Glutamatergic neuron (in vitro differentiated cells): ENCODE results near the gene ELAPOR1. TPM values are rescaled to one million over a fixed set of nuclear protein-coding genes. Genes with fewer than 3 reads are reported as not detected.

Experiments used
- DNase-seq: peaks from one replicate; pipeline ENCODE4 v3.0.0; 2022
- H3K27ac Mint-ChIP-seq: one replicate; pipeline ENCODE4 v1.8.0; 2020; ENCODE audit warnings: mild to moderate bottlenecking, mixed read lengths, inconsistent platforms; ENCODE audit not compliant: unreplicated experiment
- H3K27me3 Mint-ChIP-seq: one replicate; pipeline ENCODE4 v1.8.0; 2020; ENCODE audit warnings: mild to moderate bottlenecking, moderate library complexity, mixed read lengths, inconsistent platforms; ENCODE audit not compliant: unreplicated experiment
- H3K36me3 Mint-ChIP-seq: one replicate; pipeline ENCODE4 v1.8.0; 2020; ENCODE audit warnings: mild to moderate bottlenecking, mixed read lengths, inconsistent platforms; ENCODE audit not compliant: unreplicated experiment
- H3K4me1 Mint-ChIP-seq: one replicate; pipeline ENCODE4 v1.8.0; 2020; ENCODE audit warnings: mild to moderate bottlenecking, low read depth, mixed read lengths, inconsistent platforms; ENCODE audit not compliant: unreplicated experiment
- H3K4me3 Mint-ChIP-seq: one replicate; pipeline ENCODE4 v1.8.0; 2020; ENCODE audit warnings: mild to moderate bottlenecking, mixed read lengths, inconsistent platforms; ENCODE audit not compliant: unreplicated experiment
- H3K9me3 Mint-ChIP-seq: one replicate; pipeline ENCODE4 v1.8.0; 2020; ENCODE audit warnings: mild to moderate bottlenecking, moderate library complexity, mixed read lengths, inconsistent platforms; ENCODE audit not compliant: unreplicated experiment
- CTCF ChIP-seq: fragments of 200-600 bp; sonication (generic); IDR thresholded peaks from one replicate; pipeline ENCODE4 v1.5.0; 2021; ENCODE audit not compliant: partially characterized antibody, unreplicated experiment
- total RNA-seq: library from RNA; stranded (reverse); fragmentation: NEBNext Ultra II Directional; extraction: Animal tissue kit (Norgen Biotek cat#: 25700); gene quantifications from one replicate; pipeline ENCODE4 v1.2.1, GENCODE V29; 2021; ENCODE audit not compliant: unreplicated experiment

The ELAPOR1 gene
- total RNA-seq, 1 donor from 2014 or later: 1.5 TPM

GRCh38 chr1:109131059-109131458, 17.1 kb downstream of the ELAPOR1 start:
- Mint-ChIP-seq H3K27ac (no peak overlapping the region), H3K4me1 (no peaks in the 10 kb centered on the region), H3K4me3 (no peak overlapping the region), H3K27me3 (peaks cover 10% of the 10 kb centered on the region), H3K36me3 (no peaks in the 10 kb centered on the region), H3K9me3 (peaks cover 1% of the 10 kb centered on the region)
- DNase-seq: no peak
- no peak for TF ChIP-seq CTCF

GRCh38 chr1:109131800-109132199, 17.9 kb downstream of the ELAPOR1 start:
- no peak overlapping the region for H3K27ac Mint-ChIP-seq
- peaks cover 1% of the 10 kb centered on the region for H3K9me3 Mint-ChIP-seq
- no peak overlapping the region for H3K4me3 Mint-ChIP-seq
- H3K4me1 Mint-ChIP-seq: no peaks in the 10 kb centered on the region
- H3K36me3 Mint-ChIP-seq: no peaks in the 10 kb centered on the region
- H3K27me3 Mint-ChIP-seq: peaks cover 7% of the 10 kb centered on the region
- no peak for DNase-seq
- no peak for TF ChIP-seq CTCF

GRCh38 chr1:109133002-109133706, 19.2 kb downstream of the ELAPOR1 start:
- H3K4me3 Mint-ChIP-seq: peak overlapping the region; percentile 57
- no peaks in the 10 kb centered on the region for H3K4me1 Mint-ChIP-seq
- peaks cover 6% of the 10 kb centered on the region for H3K27me3 Mint-ChIP-seq
- TF ChIP-seq CTCF: no peak
- H3K36me3 Mint-ChIP-seq: no peaks in the 10 kb centered on the region
- no peak for DNase-seq
- no peak overlapping the region for H3K27ac Mint-ChIP-seq
- H3K9me3 Mint-ChIP-seq: peaks cover 1% of the 10 kb centered on the region

GRCh38 chr1:109133815-109134214, 19.9 kb downstream of the ELAPOR1 start:
- Mint-ChIP-seq H3K4me1 (no peaks in the 10 kb centered on the region), H3K27me3 (peaks cover 6% of the 10 kb centered on the region), H3K27ac (no peak overlapping the region), H3K36me3 (no peaks in the 10 kb centered on the region), H3K9me3 (peaks cover 1% of the 10 kb centered on the region), H3K4me3 (no peak overlapping the region)
- no peak for DNase-seq
- no peak for TF ChIP-seq CTCF

GRCh38 chr1:109134423-109134822, 20.5 kb downstream of the ELAPOR1 start:
- peaks cover 6% of the 10 kb centered on the region for H3K27me3 Mint-ChIP-seq
- no peak overlapping the region for H3K4me3 Mint-ChIP-seq
- H3K9me3 Mint-ChIP-seq: peaks cover 1% of the 10 kb centered on the region
- no peak for DNase-seq
- TF ChIP-seq CTCF: no peak
- H3K27ac Mint-ChIP-seq: no peak overlapping the region
- H3K4me1 Mint-ChIP-seq: no peaks in the 10 kb centered on the region
- no peaks in the 10 kb centered on the region for H3K36me3 Mint-ChIP-seq
